OCI-LY3 (cell line): Measurements from ENCODE around the gene VSTM5.

Source experiments
- EZH2phosphoT487 ChIP-seq: fragments of 200-600 bp; shearing (Covaris generic); IDR thresholded peaks from 2 replicates; pipeline ENCODE4 v1.6.1; 2018; ENCODE audit warnings: antibody characterized with exemption, mixed run types, low read depth
- TF ChIP-seq, protein P1 (sequence below): fragments of 200-600, 300-600 bp; sonication (generic); IDR thresholded peaks from 2 replicates; pipeline ENCODE4 v1.5.1; 2014; ENCODE audit warnings: antibody characterized with exemption, low read length, low read depth

- TF ChIP-seq, protein P1, sequence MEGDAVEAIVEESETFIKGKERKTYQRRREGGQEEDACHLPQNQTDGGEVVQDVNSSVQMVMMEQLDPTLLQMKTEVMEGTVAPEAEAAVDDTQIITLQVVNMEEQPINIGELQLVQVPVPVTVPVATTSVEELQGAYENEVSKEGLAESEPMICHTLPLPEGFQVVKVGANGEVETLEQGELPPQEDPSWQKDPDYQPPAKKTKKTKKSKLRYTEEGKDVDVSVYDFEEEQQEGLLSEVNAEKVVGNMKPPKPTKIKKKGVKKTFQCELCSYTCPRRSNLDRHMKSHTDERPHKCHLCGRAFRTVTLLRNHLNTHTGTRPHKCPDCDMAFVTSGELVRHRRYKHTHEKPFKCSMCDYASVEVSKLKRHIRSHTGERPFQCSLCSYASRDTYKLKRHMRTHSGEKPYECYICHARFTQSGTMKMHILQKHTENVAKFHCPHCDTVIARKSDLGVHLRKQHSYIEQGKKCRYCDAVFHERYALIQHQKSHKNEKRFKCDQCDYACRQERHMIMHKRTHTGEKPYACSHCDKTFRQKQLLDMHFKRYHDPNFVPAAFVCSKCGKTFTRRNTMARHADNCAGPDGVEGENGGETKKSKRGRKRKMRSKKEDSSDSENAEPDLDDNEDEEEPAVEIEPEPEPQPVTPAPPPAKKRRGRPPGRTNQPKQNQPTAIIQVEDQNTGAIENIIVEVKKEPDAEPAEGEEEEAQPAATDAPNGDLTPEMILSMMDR: no peak
- no peak for TF ChIP-seq EZH2phosphoT487
Measured at GRCh38 chr11:93791493-93791892, 58.9 kb downstream of the VSTM5 start.
